Osteoblast (primary cell): ENCODE results near the gene AKNAD1. TPM values are rescaled to one million over a fixed set of nuclear protein-coding genes. Genes with fewer than 3 reads are reported as not detected.
A peak's percentile ranks its signal among the peaks of the same experiment; 100 is the strongest.

Experiments used
- DNase-seq: peaks from one replicate; pipeline ENCODE4 v3.0.0; 2011; ENCODE audit warnings: low spot score, mixed read lengths; ENCODE audit not compliant: insufficient read length; ENCODE audit errors: missing footprints
- H2AFZ ChIP-seq: 2 replicates; pipeline ENCODE4 v1.6.0; 2011; ENCODE audit warnings: mild to moderate bottlenecking, low read length
- H3K27ac ChIP-seq: 2 replicates; pipeline ENCODE4 v1.5.1; 2011; ENCODE audit warnings: mild to moderate bottlenecking, low read depth, low read length, moderate library complexity
- H3K27me3 ChIP-seq: 2 replicates; pipeline ENCODE4 v1.6.0; 2012; ENCODE audit warnings: mild to moderate bottlenecking, control low read depth, inconsistent platforms, low read length, moderate library complexity; ENCODE audit not compliant: insufficient read depth
- H3K36me3 ChIP-seq: 2 replicates; pipeline ENCODE4 v1.5.1; 2011; ENCODE audit warnings: mild to moderate bottlenecking, low read length, control low read depth, moderate library complexity; ENCODE audit not compliant: insufficient read depth
- H3K4me1 ChIP-seq: 2 replicates; pipeline ENCODE4 v1.5.1; 2011; ENCODE audit warnings: mild to moderate bottlenecking, low read length, control low read depth, moderate library complexity; ENCODE audit not compliant: insufficient read depth
- H3K4me2 ChIP-seq: 2 replicates; pipeline ENCODE4 v1.6.0; 2011; ENCODE audit warnings: mild to moderate bottlenecking, low read length; ENCODE audit not compliant: insufficient read depth
- H3K4me3 ChIP-seq: fragments of 200-600 bp; sonication (generic); 3 replicates; pipeline ENCODE4 v1.5.1; 2012; ENCODE audit warnings: mild to moderate bottlenecking, low read length, inconsistent platforms; ENCODE audit not compliant: insufficient read depth
- H3K79me2 ChIP-seq: 2 replicates; pipeline ENCODE4 v1.6.0; 2012; ENCODE audit warnings: mild to moderate bottlenecking, low read length, control low read depth, inconsistent platforms; ENCODE audit not compliant: insufficient read depth
- H3K9me3 ChIP-seq: 2 replicates; pipeline ENCODE4 v1.5.1; 2011; ENCODE audit warnings: low read depth, low read length, control low read depth
- H4K20me1 ChIP-seq: 2 replicates; pipeline ENCODE4 v1.6.0; 2012; ENCODE audit warnings: mild to moderate bottlenecking, low read length, control low read depth; ENCODE audit not compliant: insufficient read depth
- total RNA-seq: library from RNA; depleted of rRNA; stranded (reverse); fragments of >200 nt; gene quantifications from 2 replicates; pipeline ENCODE4 v1.2.3, GENCODE V29; 2012
- TF ChIP-seq, protein P1 (sequence below): IDR thresholded peaks from 2 replicates; pipeline ENCODE4 v1.5.1; 2011; ENCODE audit warnings: mild to moderate bottlenecking, low read depth, low read length, moderate library complexity; ENCODE audit errors: extremely low read depth

AKNAD1 gene
- total RNA-seq, 1 donor = not detected

DNA sequence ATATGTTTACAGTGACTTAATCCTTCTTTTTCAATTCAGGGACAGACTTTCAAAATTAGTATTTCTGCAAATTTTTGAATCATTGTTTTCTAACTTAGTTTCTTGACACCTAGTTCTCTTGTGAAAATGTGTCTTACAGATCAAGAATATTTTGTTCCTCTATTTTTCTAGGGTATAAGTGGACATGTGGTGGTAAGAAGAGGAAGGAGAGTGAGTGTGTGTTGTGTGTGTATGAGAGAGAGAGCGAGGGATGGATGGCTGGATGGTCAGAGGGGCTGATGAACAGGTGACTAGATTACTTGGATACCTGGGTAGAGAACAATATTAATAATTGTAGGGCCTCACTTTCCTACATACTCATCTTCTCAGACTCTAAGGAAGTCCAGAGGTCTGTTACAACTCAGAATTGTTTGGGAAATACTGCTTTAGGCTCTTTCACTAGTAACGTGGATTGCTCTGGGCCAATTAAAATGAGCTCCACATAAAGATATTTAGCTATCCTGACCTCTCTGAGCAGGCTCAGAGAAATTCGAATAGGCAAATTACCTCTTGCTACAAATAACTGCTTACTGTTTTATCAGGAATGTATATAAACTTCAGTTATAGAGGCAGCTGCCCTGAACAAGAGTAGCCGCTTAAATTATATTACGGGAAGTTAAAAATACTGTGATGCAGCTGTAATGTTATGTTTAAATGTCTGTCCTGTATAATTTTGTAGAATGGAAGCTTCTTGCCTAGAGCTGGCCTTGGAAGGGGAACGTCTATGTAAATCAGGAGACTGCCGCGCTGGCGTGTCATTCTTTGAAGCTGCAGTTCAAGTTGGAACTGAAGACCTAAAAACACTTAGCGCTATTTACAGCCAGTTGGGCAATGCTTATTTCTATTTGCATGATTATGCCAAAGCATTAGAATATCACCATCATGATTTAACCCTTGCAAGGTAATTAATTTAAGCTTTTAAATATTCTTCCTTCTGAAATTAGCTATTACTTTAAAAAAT is 39.6 kb upstream of the AKNAD1 start:
- Histone ChIP-seq H3K4me3 (peak overlapping the region; percentile 17), H3K79me2 (peaks cover 31% of the 10 kb centered on the region), H3K4me2 (peak overlapping the region; percentile 66)

DNA sequence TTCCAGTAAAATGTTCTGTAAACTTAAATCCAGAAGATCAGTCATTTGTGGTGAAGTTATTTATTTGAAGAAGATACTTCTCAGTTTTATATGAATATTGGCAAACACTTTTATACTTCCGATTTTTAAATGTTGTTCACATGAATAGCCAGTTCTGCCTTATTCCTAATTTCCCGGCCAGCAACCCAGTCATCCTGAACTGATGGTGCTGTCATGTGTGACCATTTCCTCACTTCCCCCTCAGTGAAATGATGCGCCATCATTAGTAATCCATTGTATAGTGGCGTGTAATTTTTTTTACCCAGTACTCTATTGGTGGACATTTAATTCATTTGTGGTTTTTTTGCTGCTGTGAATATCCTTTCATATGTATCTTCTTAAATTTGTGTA is 36.2 kb upstream of the AKNAD1 start:
- no peak overlapping the region for H2AFZ ChIP-seq
- peaks cover 47% of the 10 kb centered on the region for H3K79me2 ChIP-seq
- H3K36me3 ChIP-seq = no peaks in the 10 kb centered on the region
- no peaks in the 10 kb centered on the region for H3K9me3 ChIP-seq
- peak overlapping the region; percentile 9 for H3K27ac ChIP-seq
- TF ChIP-seq, protein P1, sequence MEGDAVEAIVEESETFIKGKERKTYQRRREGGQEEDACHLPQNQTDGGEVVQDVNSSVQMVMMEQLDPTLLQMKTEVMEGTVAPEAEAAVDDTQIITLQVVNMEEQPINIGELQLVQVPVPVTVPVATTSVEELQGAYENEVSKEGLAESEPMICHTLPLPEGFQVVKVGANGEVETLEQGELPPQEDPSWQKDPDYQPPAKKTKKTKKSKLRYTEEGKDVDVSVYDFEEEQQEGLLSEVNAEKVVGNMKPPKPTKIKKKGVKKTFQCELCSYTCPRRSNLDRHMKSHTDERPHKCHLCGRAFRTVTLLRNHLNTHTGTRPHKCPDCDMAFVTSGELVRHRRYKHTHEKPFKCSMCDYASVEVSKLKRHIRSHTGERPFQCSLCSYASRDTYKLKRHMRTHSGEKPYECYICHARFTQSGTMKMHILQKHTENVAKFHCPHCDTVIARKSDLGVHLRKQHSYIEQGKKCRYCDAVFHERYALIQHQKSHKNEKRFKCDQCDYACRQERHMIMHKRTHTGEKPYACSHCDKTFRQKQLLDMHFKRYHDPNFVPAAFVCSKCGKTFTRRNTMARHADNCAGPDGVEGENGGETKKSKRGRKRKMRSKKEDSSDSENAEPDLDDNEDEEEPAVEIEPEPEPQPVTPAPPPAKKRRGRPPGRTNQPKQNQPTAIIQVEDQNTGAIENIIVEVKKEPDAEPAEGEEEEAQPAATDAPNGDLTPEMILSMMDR = no peak
- no peaks in the 10 kb centered on the region for H3K27me3 ChIP-seq
- peak; percentile 55 for DNase-seq
- no peak overlapping the region for H3K4me3 ChIP-seq
- H3K4me1 ChIP-seq = peaks cover 14% of the 10 kb centered on the region
- peak overlapping the region; percentile 15 for H3K4me2 ChIP-seq
- H4K20me1 ChIP-seq = no peaks in the 10 kb centered on the region

More for the DNA sequence above, 39.6 kb upstream of the AKNAD1 start:
- peaks cover 14% of the 10 kb centered on the region for H3K4me1 ChIP-seq
- peak; percentile 30 for DNase-seq
- no peaks in the 10 kb centered on the region for H3K27me3 ChIP-seq
- peaks cover 8% of the 10 kb centered on the region for H3K36me3 ChIP-seq
- TF ChIP-seq, protein P1 = no peak
- H2AFZ ChIP-seq = peak overlapping the region; percentile 30
- no peaks in the 10 kb centered on the region for H4K20me1 ChIP-seq
- H3K9me3 ChIP-seq = no peaks in the 10 kb centered on the region
- H3K27ac ChIP-seq = peak overlapping the region; percentile 17

- H4K20me1 ChIP-seq = no peaks in the 10 kb centered on the region
- H3K4me2 ChIP-seq = peak overlapping the region; percentile 17
- no peak overlapping the region for H2AFZ ChIP-seq
- no peaks in the 10 kb centered on the region for H3K36me3 ChIP-seq
- peak overlapping the region; percentile 9 for H3K27ac ChIP-seq
- H3K27me3 ChIP-seq = no peaks in the 10 kb centered on the region
- TF ChIP-seq, protein P1 = no peak
- H3K4me3 ChIP-seq = no peak overlapping the region
- H3K9me3 ChIP-seq = no peaks in the 10 kb centered on the region
- H3K4me1 ChIP-seq = peaks cover 14% of the 10 kb centered on the region
- peaks cover 48% of the 10 kb centered on the region for H3K79me2 ChIP-seq
- DNase-seq = peak; percentile 34
Measured at GRCh38 chr1:108892356-108893140, 35.7 kb upstream of the AKNAD1 start.
